T-cell (primary cell): ENCODE data around the gene PPP1R12A. TPM values are rescaled to one million over a fixed set of nuclear protein-coding genes. Genes with fewer than 3 reads are reported as not detected.
A peak's percentile ranks its signal among the peaks of the same experiment; 100 is the strongest.

Source experiments
- ATAC-seq, 4 experiments: fragments of 200-7000 bp in 3 of 4; fragments of 150-1000 bp in 1 of 4; cut with Tn5 transposase; replicated peaks in 1 of 4; 1 replicate in 3 of 4; 2 replicates in 1 of 4; pipeline ENCODE4 v1.10.0; 2021; ENCODE audit warnings: moderate library complexity in 3 of 4, mild to moderate bottlenecking in 2 of 4, moderate number of reproducible peaks in 1 of 4
- CTCF ChIA-PET, 2 donors: fragments of 300-600 bp; sonication (Branson Sonifier 250); formaldehyde crosslinking; loops; one replicate each; lab custom pipeline; 2022; ENCODE audit warnings: antibody characterized with exemption in 2 of 2; lab: Charles Lee
- POLR2A ChIA-PET, 2 donors: fragments of 300-600 bp; sonication (Branson Sonifier 250); formaldehyde crosslinking; loops; one replicate each; lab custom pipeline; 2022; ENCODE audit warnings: antibody characterized with exemption in 2 of 2; lab: Charles Lee
- DNase-seq, 35 experiments: peaks; one replicate each; pipeline versions ENCODE4 v3.0.0 to v3.0.0-alpha.2; 2013 to 2023
- H3K27ac ChIP-seq: one replicate; pipeline ENCODE4 v1.5.1; 2013; ENCODE audit warnings: low read length
- H3K27me3 ChIP-seq, 2 experiments: replicated peaks in 1 of 2; 1 replicate in 1 of 2; 2 replicates in 1 of 2; pipeline versions ENCODE4 v1.6.1 to v1.7.0; 2013; ENCODE audit warnings: low read length in 1 of 2, mixed read lengths in 1 of 2; ENCODE audit not compliant: control insufficient read depth in 2 of 2, insufficient read depth in 2 of 2; ENCODE audit errors: extremely low read depth in 1 of 2
- H3K36me3 ChIP-seq, 2 donors: 1 replicate in 1 of 2; 2 replicates in 1 of 2; pipeline versions ENCODE4 v1.6.1 to v1.7.0; 2013; ENCODE audit warnings: low read length in 1 of 2; ENCODE audit not compliant: control insufficient read depth in 2 of 2, insufficient read depth in 1 of 2; ENCODE audit errors: extremely low read depth in 1 of 2
- H3K4me1 ChIP-seq, 2 experiments: 1 replicate in 1 of 2; 2 replicates in 1 of 2; pipeline versions ENCODE4 v1.6.1 to v1.7.0; 2013; ENCODE audit warnings: low read length in 2 of 2, mixed read lengths in 1 of 2; ENCODE audit not compliant: insufficient read depth in 2 of 2, control insufficient read depth in 1 of 2; ENCODE audit errors: extremely low read depth in 1 of 2
- H3K4me3 ChIP-seq, 2 donors: 1 replicate in 1 of 2; 2 replicates in 1 of 2; pipeline versions ENCODE4 v1.5.1 to v1.7.0; 2013; ENCODE audit warnings: mild to moderate bottlenecking in 2 of 2, low read length in 1 of 2, moderate library complexity in 1 of 2; ENCODE audit not compliant: control insufficient read depth in 1 of 2; ENCODE audit errors: extremely low read depth in 1 of 2
- H3K9me3 ChIP-seq: 2 replicates; pipeline ENCODE4 v1.7.0; 2013
- H3K27ac Mint-ChIP-seq, 2 donors: one replicate each; pipeline ENCODE4 v1.8.0; 2020 to 2021; ENCODE audit warnings: mild to moderate bottlenecking in 2 of 2, mixed read lengths in 2 of 2
- H3K27me3 Mint-ChIP-seq, 2 donors: one replicate each; pipeline ENCODE4 v1.8.0; 2021 to 2022; ENCODE audit warnings: mixed read lengths in 2 of 2
- H3K36me3 Mint-ChIP-seq: one replicate; pipeline ENCODE4 v1.8.0; 2021; ENCODE audit warnings: mixed read lengths
- H3K4me1 Mint-ChIP-seq, 3 donors: one replicate each; pipeline ENCODE4 v1.8.0; 2020 to 2022; ENCODE audit warnings: mixed read lengths in 3 of 3, mild to moderate bottlenecking in 1 of 3
- H3K4me3 Mint-ChIP-seq, 3 donors: one replicate each; pipeline ENCODE4 v1.8.0; 2020 to 2022; ENCODE audit warnings: mild to moderate bottlenecking in 3 of 3, mixed read lengths in 3 of 3, moderate library complexity in 3 of 3
- H3K9me3 Mint-ChIP-seq, 3 donors: one replicate each; pipeline ENCODE4 v1.8.0; 2020 to 2022; ENCODE audit warnings: mixed read lengths in 3 of 3
- WGBS: methylation state at CpG from one replicate; pipeline ENCODE4 v1.1.5; 2013; ENCODE audit warnings: missing lambda C conversion rate; ENCODE audit not compliant: insufficient coverage; 5-methylcytosine and 5-hydroxymethylcytosine counted together
- total RNA-seq, 35 experiments: library from RNA in 6 of 35; stranded (reverse) in 6 of 35; fragments of 120-200 nt in 1 of 35; gene quantifications; one replicate each; pipeline versions ENCODE4 v1.2.1 to v1.2.4 and lab custom pipeline; 2013 to 2026

Gene PPP1R12A
- total RNA-seq, 5 donors from 2014 or later (not counting 1 experiment from before 2014, with no cell fraction given), result 84.8 to 109 (median 89.5) TPM

- H3K4me3 ChIP-seq, result peak overlapping the region; percentile 77 to 98
- POLR2A ChIA-PET, result no interaction called here
- peak overlapping the region; percentile 85 for H3K27ac ChIP-seq
- CTCF ChIA-PET, result interaction anchor here in 1 of 2 donors (1.2 kb wide), 1 partner anchor 48 kb away, joined by 7 read pairs; no protein-coding TSS in a partner anchor
- H3K9me3 ChIP-seq, result no peaks in the 10 kb centered on the region
- Mint-ChIP-seq H3K36me3 (peaks cover 6% of the 10 kb centered on the region), H3K9me3 (no peaks in the 10 kb centered on the region), H3K4me3 (peak overlapping the region; percentile 88 to 99 (median 99)), H3K4me1 (peaks cover 52 to 61% (median 52%) of the 10 kb centered on the region in 3 donors), H3K27me3 (no peaks in the 10 kb centered on the region), H3K27ac (peak overlapping the region; percentile 87 to 99)
- 0% methylated on average over 8 of the region's 15 CpGs for WGBS
- no peaks in the 10 kb centered on the region for H3K36me3 ChIP-seq
- H3K4me1 ChIP-seq, result peaks cover 11 to 28% of the 10 kb centered on the region in 2 experiments
- ATAC-seq (peak in 1 of 4 experiments; percentile 4), DNase-seq (peak in 4 of 35 experiments; percentile 1 to 13 (median 7))
- H3K27me3 ChIP-seq, result no peaks in the 10 kb centered on the region
Observed at GRCh38 chr12:79933532-79934264, 1.2 kb downstream of the PPP1R12A start.

- ATAC-seq, result no peak
- H3K27me3 Mint-ChIP-seq, result no peaks in the 10 kb centered on the region
- no peaks in the 10 kb centered on the region for H3K27me3 ChIP-seq
- H3K4me3 Mint-ChIP-seq, result peak overlapping the region; percentile 88 to 99 (median 99)
- no peaks in the 10 kb centered on the region for H3K9me3 Mint-ChIP-seq
- H3K4me3 ChIP-seq, result peak overlapping the region in 1 of 2 donors; percentile 77
- no CpG with 5 or more reads among the region's 2 CpGs for WGBS
- H3K36me3 ChIP-seq, result no peaks in the 10 kb centered on the region
- CTCF ChIA-PET, result no interaction called here
- no peak for DNase-seq
- H3K4me1 ChIP-seq, result peaks cover 13 to 33% of the 10 kb centered on the region in 2 experiments
- H3K9me3 ChIP-seq, result no peaks in the 10 kb centered on the region
- H3K36me3 Mint-ChIP-seq, result peaks cover 6% of the 10 kb centered on the region
- peak overlapping the region; percentile 85 for H3K27ac ChIP-seq
- H3K27ac Mint-ChIP-seq, result peak overlapping the region in 1 of 2 donors; percentile 99
- POLR2A ChIA-PET, result no interaction called here
- peaks cover 58 to 68% (median 59%) of the 10 kb centered on the region in 3 donors for H3K4me1 Mint-ChIP-seq
Observed at GRCh38 chr12:79933043-79933442, 1.9 kb downstream of the PPP1R12A start.

- Mint-ChIP-seq H3K27me3 (no peaks in the 10 kb centered on the region), H3K4me1 (peaks cover 64 to 75% (median 66%) of the 10 kb centered on the region in 3 donors), H3K9me3 (no peaks in the 10 kb centered on the region), H3K4me3 (peak overlapping the region; percentile 88 to 99 (median 99)), H3K36me3 (peaks cover 6% of the 10 kb centered on the region), H3K27ac (peak overlapping the region; percentile 35 to 44)
- H3K4me1 ChIP-seq, result peaks cover 13 to 40% of the 10 kb centered on the region in 2 experiments
- DNase-seq, result no peak
- H3K9me3 ChIP-seq, result no peaks in the 10 kb centered on the region
- ChIA-PET POLR2A (no interaction called here), CTCF (interaction anchor here in 1 of 2 donors (1.3 kb wide), 1 partner anchor 20 kb away, joined by 5 read pairs; no protein-coding TSS in a partner anchor)
- no CpG with 5 or more reads among the region's 5 CpGs for WGBS
- no peaks in the 10 kb centered on the region for H3K27me3 ChIP-seq
- no peak overlapping the region for H3K4me3 ChIP-seq
- ATAC-seq, result no peak
- H3K36me3 ChIP-seq, result no peaks in the 10 kb centered on the region
- H3K27ac ChIP-seq, result no peak overlapping the region
Observed at GRCh38 chr12:79932357-79932756, 2.5 kb downstream of the PPP1R12A start.

GRCh38 chr12:79929065-79929464 is 5.8 kb downstream of the PPP1R12A start:
- H3K4me1 ChIP-seq, result peaks cover 28 to 37% of the 10 kb centered on the region in 2 experiments
- DNase-seq (no peak), ATAC-seq (no peak)
- peaks cover 6% of the 10 kb centered on the region for H3K36me3 Mint-ChIP-seq
- H3K36me3 ChIP-seq, result no peaks in the 10 kb centered on the region
- ChIA-PET CTCF (no interaction called here), POLR2A (no interaction called here)
- H3K27ac ChIP-seq, result peak overlapping the region; percentile 6
- no peaks in the 10 kb centered on the region for H3K9me3 Mint-ChIP-seq
- peaks cover 71 to 81% (median 80%) of the 10 kb centered on the region in 3 donors for H3K4me1 Mint-ChIP-seq
- H3K27ac Mint-ChIP-seq, result peak overlapping the region; percentile 6 to 77
- H3K4me3 ChIP-seq, result no peak overlapping the region
- H3K27me3 Mint-ChIP-seq, result no peaks in the 10 kb centered on the region
- H3K27me3 ChIP-seq, result no peaks in the 10 kb centered on the region
- WGBS, result 100% methylated on average over 4 of the region's 10 CpGs
- no peak overlapping the region for H3K4me3 Mint-ChIP-seq
- H3K9me3 ChIP-seq, result no peaks in the 10 kb centered on the region

GRCh38 chr12:79927772-79928474 is 7.0 kb downstream of the PPP1R12A start:
- CTCF ChIA-PET, result interaction anchor here in 1 of 2 donors (0.6 kb wide), 1 partner anchor 342 kb away, joined by 3 read pairs; no protein-coding TSS in a partner anchor
- peak; percentile 4 to 79 (median 38) for DNase-seq
- no peaks in the 10 kb centered on the region for H3K9me3 Mint-ChIP-seq

GRCh38 chr12:79926951-79927350 is 7.9 kb downstream of the PPP1R12A start:
- no peaks in the 10 kb centered on the region for H3K36me3 ChIP-seq
- H3K4me3 Mint-ChIP-seq, result peak overlapping the region in 1 of 3 donors; percentile 9
- H3K36me3 Mint-ChIP-seq, result peaks cover 9% of the 10 kb centered on the region
- no peaks in the 10 kb centered on the region for H3K27me3 ChIP-seq
- no peaks in the 10 kb centered on the region for H3K27me3 Mint-ChIP-seq
- no peaks in the 10 kb centered on the region for H3K9me3 ChIP-seq
- H3K27ac ChIP-seq, result peak overlapping the region; percentile 21
- ATAC-seq (no peak), DNase-seq (no peak)
- H3K27ac Mint-ChIP-seq, result peak overlapping the region; percentile 73 to 79
- H3K4me3 ChIP-seq, result no peak overlapping the region
- peaks cover 21 to 29% of the 10 kb centered on the region in 2 experiments for H3K4me1 ChIP-seq
- H3K4me1 Mint-ChIP-seq, result peaks cover 59 to 68% (median 67%) of the 10 kb centered on the region in 3 donors
- ChIA-PET CTCF (interaction anchor here (0.7 to 1.0 kb wide), 2 partner anchors 12 to 16 kb away, joined by 3 read pairs; no protein-coding TSS in a partner anchor), POLR2A (no interaction called here)
- H3K9me3 Mint-ChIP-seq, result no peaks in the 10 kb centered on the region
- WGBS, result 100% methylated on average over 1 of the region's 3 CpGs

More at GRCh38 chr12:79927772-79928474, 7.0 kb downstream of the PPP1R12A start:
- Mint-ChIP-seq H3K27me3 (no peaks in the 10 kb centered on the region), H3K36me3 (peaks cover 6% of the 10 kb centered on the region), H3K4me3 (peak overlapping the region in 2 of 3 donors; percentile 14 to 36), H3K4me1 (peaks cover 60 to 72% (median 71%) of the 10 kb centered on the region in 3 donors), H3K27ac (peak overlapping the region; percentile 77 to 87)
- H3K4me3 ChIP-seq, result no peak overlapping the region
- H3K9me3 ChIP-seq, result no peaks in the 10 kb centered on the region
- H3K27me3 ChIP-seq, result no peaks in the 10 kb centered on the region
- WGBS, result no CpG with 5 or more reads among the region's 1 CpG
- H3K4me1 ChIP-seq, result peaks cover 28 to 30% of the 10 kb centered on the region in 2 experiments
- peak overlapping the region; percentile 21 for H3K27ac ChIP-seq
- POLR2A ChIA-PET, result interaction anchor here in 1 of 2 donors (0.6 kb wide), 2 partner anchors 16 to 63 kb away, joined by 3 to 4 read pairs; no protein-coding TSS in a partner anchor
- ATAC-seq, result peak; percentile 96 to 99 (median 99)
- no peaks in the 10 kb centered on the region for H3K36me3 ChIP-seq
